Activated CD4-positive, alpha-beta T cell treated with anti-CD3 and anti-CD28 coated beads, Interleukin-2, amount 50 U/mL, for 4 hours (primary cell): ENCODE measurements around the gene CWC27.

Source experiments
- DNase-seq, 2 experiments: peaks; one replicate each; pipeline ENCODE4 v3.0.0-alpha.2; 2020

CWC27 gene, protein sequence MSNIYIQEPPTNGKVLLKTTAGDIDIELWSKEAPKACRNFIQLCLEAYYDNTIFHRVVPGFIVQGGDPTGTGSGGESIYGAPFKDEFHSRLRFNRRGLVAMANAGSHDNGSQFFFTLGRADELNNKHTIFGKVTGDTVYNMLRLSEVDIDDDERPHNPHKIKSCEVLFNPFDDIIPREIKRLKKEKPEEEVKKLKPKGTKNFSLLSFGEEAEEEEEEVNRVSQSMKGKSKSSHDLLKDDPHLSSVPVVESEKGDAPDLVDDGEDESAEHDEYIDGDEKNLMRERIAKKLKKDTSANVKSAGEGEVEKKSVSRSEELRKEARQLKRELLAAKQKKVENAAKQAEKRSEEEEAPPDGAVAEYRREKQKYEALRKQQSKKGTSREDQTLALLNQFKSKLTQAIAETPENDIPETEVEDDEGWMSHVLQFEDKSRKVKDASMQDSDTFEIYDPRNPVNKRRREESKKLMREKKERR

GRCh38 chr5:64768358-64769312, at the start of gene CWC27, which contains the start of gene SREK1IP1:
Gene CWC27 (plus strand): TSS chr5:64768930. CDS start chr5:64769147, 217 bp downstream.
Gene SREK1IP1 (minus strand): TSS chr5:64768691. CDS start chr5:64768517, 174 bp downstream.
- peak; percentile 71 to 74 for DNase-seq

DNA sequence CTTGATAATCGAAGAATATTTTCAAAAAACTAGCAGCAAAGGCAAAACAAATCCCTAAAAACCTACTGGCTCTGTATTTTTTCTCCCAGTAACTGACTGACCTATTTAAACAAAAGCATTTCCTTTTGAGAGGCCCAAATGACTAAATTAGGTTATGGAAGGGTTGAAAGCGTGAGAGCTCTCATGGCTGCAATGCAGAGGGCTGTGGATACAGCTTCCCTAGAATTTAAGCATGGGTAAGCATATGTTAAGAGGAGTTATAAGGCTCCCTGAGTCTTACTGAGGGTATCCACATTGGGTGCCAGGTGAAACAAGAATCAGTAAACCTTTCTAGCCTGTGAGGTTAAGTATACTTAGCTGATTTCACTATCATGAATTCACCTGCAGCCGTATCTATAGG, 46.1 kb upstream of the CWC27 start:
- no peak for DNase-seq

DNA sequence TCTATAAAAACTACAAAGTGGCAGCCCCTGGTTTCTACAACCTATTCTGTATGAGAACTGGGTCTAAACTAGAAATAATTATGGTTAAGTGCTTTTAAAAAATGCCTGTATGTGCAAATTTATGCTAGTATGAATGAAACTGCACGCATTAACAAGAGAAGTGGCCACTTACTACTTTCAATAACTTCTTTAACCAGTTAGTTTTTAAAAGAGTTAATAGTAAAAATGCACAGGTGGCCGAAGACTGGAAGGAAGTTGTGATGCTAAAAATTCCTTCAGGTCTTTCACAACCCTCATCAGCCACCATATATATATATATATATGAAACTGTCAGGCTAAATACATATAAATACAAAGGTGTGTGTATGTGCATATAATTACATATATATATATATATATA, 41.6 kb upstream of the CWC27 start:
- DNase-seq, result no peak

- DNase-seq, result no peak
Observed at GRCh38 chr5:64742411-64742810, 26.3 kb upstream of the CWC27 start.

DNA sequence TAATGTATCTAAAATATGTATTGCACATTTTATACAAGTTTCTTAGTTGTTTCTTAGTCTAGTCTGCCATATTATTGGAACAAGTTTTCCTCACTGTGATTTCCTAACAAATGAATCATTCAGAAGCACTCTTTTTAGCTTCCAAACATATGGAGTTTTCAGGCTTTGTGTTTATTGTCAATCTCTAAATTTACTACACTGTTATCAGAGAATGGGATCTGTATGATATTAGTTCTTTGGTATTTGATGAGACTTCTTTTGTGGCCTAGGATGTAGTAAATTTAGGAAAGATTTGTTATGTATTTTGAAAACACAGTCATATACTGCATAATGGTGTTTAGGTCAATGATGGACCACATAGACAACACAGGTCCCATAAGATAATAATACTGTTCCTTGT, 25.9 kb upstream of the CWC27 start:
- DNase-seq, result no peak

GRCh38 chr5:64744914-64745313, 23.8 kb upstream of the CWC27 start:
- DNase-seq, result no peak

- DNase-seq, result no peak
Observed at GRCh38 chr5:64746446-64746845, 22.3 kb upstream of the CWC27 start.

GRCh38 chr5:64749385-64749784, 19.3 kb upstream of the CWC27 start:
- no peak for DNase-seq

GRCh38 chr5:64754066-64754465, 14.7 kb upstream of the CWC27 start:
- no peak for DNase-seq

DNA sequence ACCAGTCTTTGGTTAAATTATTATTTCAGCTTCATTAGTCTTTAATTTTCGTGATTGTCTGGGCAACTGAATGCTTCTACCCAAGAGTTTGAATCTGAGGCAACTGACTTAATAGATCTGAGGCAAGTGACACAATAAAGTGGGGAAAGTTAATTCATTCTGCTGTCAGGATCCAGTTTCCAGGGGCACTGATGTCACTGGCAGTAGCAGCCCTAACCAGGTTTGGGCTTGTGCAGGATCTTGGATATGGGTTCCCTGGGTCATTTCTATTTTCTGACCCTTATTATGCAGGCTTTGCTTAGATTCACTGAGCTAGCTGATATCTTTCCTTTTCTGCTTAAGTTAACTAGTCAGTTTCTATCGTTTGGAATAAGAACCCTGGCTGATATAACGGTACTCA, 9.8 kb upstream of the CWC27 start:
- DNase-seq, result no peak

GRCh38 chr5:64759960-64760660, 8.6 kb upstream of the CWC27 start:
- no peak for DNase-seq

GRCh38 chr5:64763948-64764503, 4.7 kb upstream of the CWC27 start:
- DNase-seq, result no peak

- no peak for DNase-seq
Observed at GRCh38 chr5:64765804-64766504, 2.8 kb upstream of the CWC27 start.

GRCh38 chr5:64766941-64767340, 1.8 kb upstream of the CWC27 start:
- DNase-seq, result no peak

DNA sequence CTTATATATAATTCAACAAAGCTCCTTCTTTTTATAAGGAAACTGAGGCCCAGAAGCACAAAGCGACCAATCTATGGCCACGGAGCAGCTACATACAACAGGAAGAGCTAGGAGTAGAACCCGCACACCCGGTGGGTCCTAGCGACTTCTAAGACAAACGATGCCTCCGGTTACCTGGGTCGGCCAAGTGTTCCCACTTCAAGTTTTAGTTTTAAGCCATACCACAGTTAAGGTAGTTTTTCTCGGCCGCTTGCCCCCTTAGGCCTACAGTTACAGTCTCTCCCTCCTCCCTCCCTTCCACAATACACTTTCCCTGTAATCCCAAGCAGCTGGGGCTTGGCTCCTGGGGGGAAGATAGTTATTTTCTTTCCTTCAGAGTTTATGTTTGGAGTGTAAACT, 772 bp upstream of the CWC27 start:
- no peak for DNase-seq

GRCh38 chr5:64769855-64770254, 1.1 kb downstream of the CWC27 start:
- no peak for DNase-seq

- no peak for DNase-seq
Observed at GRCh38 chr5:64771736-64772135, 3.0 kb downstream of the CWC27 start.

DNA sequence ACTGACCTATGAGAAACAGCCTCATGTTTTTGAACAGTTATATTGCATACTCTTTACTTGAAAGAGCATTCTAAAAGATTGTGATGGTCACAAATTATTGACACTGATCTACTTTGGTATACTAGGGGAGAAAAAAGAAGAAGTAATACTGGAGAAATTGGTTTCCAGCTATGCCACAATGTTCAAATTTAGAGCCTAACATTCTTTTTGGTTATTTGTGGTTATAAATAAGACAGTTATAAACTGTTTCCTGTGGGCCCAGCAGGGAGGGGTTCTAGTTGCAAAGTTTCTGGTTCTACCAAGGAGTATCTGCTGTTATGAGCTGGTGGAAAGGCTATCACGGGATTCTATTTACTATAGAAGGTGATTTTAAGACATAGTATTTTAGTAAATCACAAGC, 4.8 kb downstream of the CWC27 start:
- no peak for DNase-seq

DNA sequence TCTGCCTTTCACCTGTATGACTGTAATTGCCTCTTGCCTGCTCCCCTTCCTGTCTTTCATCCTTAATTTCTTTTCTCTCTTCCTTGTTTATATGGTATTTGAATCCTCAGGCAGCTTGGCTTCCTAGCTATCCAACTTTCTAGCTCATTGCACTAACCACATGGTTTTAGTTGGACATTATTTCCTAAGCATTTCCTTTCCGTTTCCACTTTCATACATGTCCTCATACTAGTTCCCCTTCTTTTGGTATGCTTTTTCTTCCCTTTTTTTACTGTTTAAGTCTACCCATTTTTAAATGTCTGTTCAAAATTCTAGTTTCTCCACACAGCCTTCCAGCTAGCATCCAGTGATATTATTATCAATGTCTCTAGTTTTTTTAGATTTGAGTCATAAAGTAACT, 6.6 kb downstream of the CWC27 start:
- DNase-seq, result no peak

DNA sequence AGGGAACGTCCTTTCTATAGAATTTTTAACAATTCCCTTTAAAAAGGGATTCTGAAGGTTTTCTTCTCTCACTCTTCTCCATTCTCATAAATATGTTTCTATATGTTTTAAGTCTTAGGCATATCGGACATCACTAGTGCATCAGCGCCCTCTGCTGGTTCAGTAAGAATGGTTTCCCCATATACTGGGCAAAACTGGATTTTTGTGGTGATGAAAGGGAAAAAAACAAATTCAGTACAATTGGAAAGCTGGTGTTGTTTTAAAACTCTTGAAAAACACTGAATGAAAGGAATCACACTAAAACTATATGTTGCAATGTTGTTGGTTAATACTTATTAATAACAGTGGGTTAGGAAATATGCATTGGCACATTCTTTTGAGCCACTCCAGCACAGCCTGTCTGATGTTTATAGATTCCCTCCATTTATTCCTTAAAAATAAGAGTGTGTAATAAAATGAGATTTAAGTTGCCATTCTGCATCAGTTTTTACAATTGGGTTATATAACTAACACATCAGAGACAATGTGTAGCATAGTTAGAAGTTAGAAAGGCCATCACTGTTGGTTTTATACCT, 15.8 kb downstream of the CWC27 start:
- peak; percentile 61 to 65 for DNase-seq

GRCh38 chr5:64786372-64786771, 17.6 kb downstream of the CWC27 start:
- DNase-seq, result no peak

GRCh38 chr5:64788156-64788555, 19.4 kb downstream of the CWC27 start:
- no peak for DNase-seq
